SH-SY5Y (cell line): Measurements from ENCODE around the gene THBD.

Source experiments
- GATA2 ChIP-seq: IDR thresholded peaks from 2 replicates; pipeline ENCODE4 v1.6.1; 2011; ENCODE audit warnings: mild to moderate bottlenecking, low read depth, low read length
- GATA3 ChIP-seq: IDR thresholded peaks from 2 replicates; pipeline ENCODE4 v1.6.1; 2011; ENCODE audit warnings: low read depth, mild to moderate bottlenecking, low read length, moderate library complexity

DNA sequence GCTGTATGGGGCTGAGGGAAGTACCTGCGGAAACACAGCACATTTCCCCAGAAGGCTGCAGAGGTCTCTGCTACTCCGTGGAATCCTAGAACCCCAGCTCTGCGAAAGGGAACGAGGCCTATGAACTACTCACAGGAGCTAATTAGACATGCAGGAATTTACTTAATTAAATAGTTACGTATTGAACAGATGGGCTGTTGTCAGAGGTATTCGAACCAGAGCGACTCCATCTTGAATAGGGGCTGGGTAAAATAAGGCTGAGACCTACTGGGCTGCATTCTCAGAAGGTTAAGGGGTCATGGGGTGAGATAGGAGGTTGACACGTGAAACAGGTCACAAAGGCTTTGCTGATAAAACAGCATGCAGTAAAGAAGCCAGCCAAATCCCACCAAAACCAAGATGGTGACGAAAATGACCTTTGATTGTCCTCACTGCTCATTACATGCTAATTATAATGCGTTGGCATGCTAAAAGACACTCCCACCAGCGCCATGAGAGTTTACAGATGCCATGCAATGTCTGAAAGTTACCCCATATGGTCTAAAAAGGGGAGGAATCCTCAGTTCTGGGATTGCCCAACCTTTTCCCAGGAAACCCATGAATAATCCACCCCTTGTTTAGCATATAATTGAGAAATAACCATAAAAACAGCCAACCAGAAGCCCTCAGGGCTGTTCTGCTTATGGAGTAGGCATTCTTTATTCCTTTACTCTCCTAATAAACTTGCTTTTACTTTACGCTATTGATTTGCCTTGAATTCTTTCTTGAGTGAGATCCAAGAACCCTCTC, 29.0 kb downstream of the THBD start:
- no peak for TF ChIP-seq GATA2
- no peak for TF ChIP-seq GATA3
